Dermis microvascular lymphatic vessel endothelial cell (primary cell): ENCODE data around the gene MED13. TPM values are rescaled to one million over a fixed set of nuclear protein-coding genes. Genes with fewer than 3 reads are reported as not detected.

Source experiments
- DNase-seq, 2 donors: peaks; one replicate each; pipeline versions ENCODE4 v3.0.0 to v3.0.0-alpha.2; 2010; ENCODE audit warnings: low read depth in 2 of 2
- total RNA-seq: library from RNA; depleted of rRNA; stranded (reverse); fragments of >200 nt; gene quantifications from 2 replicates; pipeline ENCODE4 v1.2.1, GENCODE V29; 2014

MED13 gene
- total RNA-seq: 28.0 and 40.6 TPM in 2 replicates

DNA sequence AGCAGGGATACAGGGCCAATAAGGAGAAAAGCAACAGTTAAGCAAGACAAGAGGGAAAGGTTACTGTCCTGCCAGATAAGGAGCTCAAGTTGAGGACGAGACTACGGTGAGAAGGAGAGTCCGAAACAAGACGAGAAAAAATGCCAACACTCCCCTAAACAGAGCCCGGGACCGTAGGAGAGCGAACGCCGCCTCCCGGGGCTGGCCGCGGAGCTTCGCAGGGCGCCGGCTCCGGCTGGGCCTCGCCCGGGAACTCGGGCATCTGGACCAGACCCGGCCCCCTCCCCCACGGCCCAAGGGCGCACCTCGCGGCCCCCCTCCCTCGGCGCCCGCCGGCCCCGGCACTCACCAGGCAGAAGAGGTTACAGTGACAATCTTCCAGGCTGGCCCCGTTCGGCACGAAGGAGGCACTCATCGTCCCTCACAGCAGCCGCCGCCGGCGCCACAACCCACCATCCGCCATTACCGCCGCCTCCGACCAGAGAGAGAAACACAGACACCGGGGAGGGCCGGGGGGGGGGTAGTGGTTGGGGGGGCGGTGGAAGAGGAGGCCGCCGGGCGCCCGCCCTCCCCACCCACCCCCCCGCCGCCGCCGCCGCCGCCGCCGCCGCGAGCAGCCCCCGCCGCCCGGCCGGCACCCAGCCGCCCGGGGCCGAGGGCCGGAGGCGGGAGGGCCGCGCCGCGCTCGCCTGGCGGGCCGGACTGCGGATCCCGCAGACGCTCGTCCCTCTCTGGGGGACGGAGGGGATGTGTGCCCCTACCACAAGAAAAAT is at the start of gene MED13:
TSS of gene MED13 (minus strand) at position 488 of the 773 bp plus-strand sequence. CDS start at position 415, 73 bp downstream.
- DNase-seq: peak in 1 of 2 donors; percentile 49

DNA sequence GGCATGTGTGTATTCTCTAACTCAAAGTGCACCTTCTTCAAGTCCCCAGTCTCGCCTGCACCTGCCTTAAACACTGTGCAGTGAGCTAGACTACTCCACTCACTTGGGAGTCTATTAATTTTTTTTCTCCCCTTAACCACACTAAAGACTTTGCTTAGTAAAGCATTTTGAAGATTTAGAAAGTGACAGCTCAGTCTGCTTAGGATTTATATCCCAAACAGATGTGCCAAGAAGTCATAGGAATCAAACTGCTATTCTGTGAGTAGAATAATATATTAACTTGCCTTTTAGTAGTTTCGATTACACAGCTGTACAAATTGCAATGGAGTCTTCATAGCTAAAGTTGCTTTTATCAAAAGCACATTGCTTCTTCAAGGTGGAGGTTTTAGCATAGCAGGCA is 47.2 kb upstream of the MED13 start:
- DNase-seq: no peak

GRCh38 chr17:62111562-62112171 is 46.6 kb upstream of the MED13 start:
- no peak for DNase-seq

DNA sequence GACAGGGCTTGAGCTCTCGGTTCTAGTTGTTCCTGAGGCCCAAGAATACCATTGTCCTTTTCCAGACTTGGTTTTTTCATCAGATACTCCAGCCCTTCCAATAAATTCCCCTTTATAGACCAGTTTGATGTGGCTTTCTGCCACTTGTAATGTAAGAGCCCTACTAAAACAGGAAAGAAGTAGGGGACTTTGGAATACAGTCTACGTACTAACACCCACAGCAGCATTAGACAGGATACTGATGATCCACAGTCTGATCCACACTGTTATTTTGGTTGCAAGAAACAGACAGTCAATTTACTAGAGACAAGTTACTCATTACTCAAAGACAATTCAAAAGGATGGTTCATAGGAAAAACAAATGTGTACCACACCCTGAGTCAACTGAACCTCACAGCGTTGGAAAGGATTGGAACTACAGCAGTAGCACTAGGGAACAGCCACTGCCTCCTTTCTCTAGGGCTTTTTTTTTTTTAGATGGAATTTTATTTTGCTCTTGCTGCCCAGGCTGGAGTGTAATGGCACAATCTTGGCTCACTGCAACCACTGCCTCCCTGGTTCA is 45.9 kb upstream of the MED13 start:
- no peak for DNase-seq

- DNase-seq: no peak
These were observed 44.8 kb upstream of the MED13 start for GRCh38 chr17:62109924-62110323.

DNA sequence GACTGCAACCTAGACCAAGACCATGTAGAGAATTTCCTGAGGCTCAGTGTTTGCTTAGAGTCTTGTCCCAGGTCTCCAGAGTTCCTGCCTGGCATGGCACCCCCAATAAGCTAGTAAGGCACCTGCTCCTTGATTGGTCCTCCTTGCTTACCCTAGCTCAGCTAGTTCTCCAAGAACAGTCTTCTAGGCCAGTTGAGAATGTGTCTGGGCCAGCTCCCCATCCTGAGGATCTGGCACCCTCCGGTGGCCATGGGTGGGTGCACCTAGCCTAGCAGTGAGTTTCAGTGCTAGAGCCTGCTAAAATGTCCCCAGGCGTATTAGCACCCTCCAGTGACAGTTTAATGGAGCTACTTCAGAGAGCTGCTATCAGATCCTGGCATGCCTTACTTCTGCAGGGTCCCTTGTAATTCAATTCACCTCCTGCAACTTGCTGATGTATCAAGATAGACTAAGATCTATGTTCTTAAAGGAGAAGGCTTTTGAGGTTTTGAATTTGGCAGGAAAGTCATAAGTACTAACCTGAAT is 44.4 kb upstream of the MED13 start:
- DNase-seq: peak in 1 of 2 donors; percentile 24

DNA sequence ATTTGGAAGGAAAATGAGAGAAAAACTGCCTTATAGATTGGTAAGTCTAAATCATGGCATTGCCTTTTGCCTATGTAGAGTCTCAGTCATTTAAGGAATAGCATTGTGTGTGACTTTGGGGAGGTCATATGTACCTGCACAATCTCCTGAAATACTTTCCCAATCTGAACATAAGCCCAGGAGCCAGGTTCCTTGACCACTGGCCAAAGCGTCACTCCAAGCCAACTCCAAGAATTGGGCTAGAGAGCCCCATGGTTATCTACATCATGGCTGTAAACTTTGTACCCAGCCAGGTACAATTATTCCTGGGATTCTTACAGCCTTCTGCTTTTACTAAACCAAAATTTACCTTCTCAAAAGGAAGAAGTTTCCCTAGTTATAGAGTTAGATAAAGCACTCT is 40.8 kb upstream of the MED13 start:
- DNase-seq: no peak

- no peak for DNase-seq
These were observed 40.3 kb upstream of the MED13 start for GRCh38 chr17:62105357-62105756.

- no peak for DNase-seq
These were observed 36.4 kb upstream of the MED13 start for GRCh38 chr17:62101515-62101914.

- DNase-seq: no peak
These were observed 36.0 kb upstream of the MED13 start for GRCh38 chr17:62101090-62101489.

GRCh38 chr17:62100055-62100454 is 35.0 kb upstream of the MED13 start:
- no peak for DNase-seq

- no peak for DNase-seq
These were observed 34.5 kb upstream of the MED13 start for GRCh38 chr17:62099532-62099931.

DNA sequence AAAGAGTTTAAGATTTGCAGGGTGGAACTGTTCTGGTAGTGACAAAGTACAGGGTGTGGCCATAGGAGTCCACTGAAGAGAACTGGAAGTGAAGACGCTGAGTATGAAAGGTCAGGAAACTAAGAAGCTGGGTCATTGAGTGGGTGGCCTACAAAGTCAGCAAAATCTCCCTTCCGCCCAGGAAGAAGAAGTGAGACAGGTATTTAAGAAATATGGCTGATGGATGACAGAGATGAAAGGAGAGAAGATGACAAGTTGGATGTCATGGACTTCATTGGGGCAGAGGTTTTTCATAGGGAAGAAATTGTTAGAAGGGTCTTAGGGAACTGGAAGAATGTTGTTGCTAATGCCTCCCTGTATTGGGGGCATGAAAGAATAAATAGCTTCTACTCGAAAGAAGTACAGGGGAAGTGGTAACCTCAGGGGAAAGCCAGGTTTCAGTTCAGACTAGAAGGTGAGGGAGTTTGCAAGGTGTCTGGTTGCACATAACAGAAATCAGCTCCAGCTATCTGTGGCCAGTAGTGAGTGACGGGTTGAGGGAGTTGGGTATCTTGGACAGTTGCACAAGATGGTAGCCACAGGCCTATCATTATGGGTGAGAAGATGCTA is 33.6 kb upstream of the MED13 start:
- no peak for DNase-seq

DNA sequence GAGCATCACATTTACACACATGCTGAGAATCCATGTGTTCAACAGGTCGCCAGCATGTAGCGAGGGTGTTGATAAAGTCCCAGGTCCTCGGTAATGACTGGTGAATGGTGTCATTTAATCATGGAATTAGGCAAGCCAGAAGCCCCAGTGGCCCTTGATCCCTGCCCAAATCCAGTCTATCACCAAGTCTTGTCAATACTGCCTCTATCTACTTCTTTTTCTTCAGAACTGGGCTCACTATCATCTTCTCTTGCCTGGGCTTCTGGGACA is 31.3 kb upstream of the MED13 start:
- DNase-seq: no peak

DNA sequence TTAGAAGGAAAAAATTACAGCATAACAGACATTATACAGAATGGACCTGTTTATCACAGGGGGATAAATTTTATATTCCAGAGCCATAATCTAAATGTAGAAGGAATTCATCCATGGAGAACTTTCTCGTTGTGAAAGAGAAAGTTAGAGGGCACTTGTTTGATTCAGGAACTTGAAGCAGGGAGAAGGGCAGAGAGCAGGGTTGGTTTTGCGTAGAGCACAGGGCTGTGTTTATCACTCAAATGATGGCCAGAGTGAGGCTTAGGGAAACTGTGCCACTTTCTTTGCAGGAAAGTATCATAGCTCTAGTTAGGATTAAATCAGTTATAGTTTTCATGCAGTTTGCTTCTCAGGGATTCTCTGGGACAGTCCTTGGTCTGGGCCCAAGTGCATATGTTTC is 29.1 kb upstream of the MED13 start:
- no peak for DNase-seq

DNA sequence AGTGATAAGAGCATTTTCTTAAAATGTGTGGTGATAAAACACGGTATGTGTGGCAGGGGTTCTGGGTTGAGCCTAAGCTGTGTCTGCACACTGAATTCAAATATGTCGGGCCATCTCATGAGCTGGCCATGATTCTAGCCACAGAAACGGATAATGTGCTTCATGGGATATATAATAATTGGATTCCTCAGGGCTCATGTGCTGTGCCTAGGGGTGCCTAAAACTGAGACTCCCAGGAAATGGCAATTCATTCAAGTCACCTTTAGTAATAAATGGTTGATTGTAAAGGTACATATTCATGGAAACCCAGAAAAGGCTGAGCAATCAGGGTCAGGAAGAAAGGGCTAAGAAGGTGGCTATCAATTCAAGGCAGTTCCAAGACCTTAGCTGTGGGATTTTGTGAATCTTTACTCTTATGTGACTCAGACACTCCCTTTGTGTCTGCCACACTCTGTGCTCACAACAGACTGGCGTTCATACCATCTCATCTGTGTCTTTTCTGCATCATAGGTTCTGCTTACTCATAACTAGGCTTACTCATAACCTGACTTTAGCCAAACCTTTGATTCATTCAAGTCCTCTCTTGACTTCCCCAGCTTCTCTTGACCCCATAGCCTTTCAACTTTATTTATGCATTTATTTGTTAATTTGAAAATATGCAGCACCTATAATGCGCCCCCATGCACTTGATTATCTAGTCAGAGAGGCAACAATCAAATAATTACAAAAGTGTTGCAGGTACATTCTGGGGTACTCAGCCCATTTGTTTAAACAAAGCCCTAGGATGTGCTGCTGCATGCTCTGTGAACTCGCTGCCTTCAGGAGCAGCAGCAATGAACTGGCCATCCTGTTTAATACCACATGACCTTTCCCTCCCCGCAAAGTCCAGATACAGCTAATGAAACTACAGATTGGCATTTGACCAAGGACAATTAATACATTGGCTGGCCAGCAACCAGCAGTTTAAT is 28.4 kb upstream of the MED13 start:
- peak in 1 of 2 donors; percentile 39 for DNase-seq

DNA sequence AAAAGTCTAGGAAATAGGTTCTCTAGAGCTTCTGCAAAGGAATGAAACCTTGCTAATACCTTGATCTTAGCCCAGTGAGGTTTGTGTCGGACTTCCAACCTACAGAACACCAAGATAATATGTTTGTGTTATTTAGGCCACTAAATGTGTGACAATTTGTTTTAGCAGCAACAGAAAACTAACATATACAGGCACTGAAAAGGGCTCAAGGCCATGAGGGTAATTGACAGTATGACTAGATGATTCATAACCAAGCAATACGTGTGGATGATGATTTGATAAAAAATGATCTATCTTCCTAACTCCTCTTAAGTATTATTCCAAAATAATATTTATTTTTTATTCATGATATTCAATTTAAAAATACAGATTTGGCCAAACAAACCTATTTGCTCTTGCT is 27.7 kb upstream of the MED13 start:
- no peak for DNase-seq

GRCh38 chr17:62091804-62092203 is 26.7 kb upstream of the MED13 start:
- DNase-seq: no peak

- no peak for DNase-seq
These were observed 25.8 kb upstream of the MED13 start for GRCh38 chr17:62090868-62091267.

DNA sequence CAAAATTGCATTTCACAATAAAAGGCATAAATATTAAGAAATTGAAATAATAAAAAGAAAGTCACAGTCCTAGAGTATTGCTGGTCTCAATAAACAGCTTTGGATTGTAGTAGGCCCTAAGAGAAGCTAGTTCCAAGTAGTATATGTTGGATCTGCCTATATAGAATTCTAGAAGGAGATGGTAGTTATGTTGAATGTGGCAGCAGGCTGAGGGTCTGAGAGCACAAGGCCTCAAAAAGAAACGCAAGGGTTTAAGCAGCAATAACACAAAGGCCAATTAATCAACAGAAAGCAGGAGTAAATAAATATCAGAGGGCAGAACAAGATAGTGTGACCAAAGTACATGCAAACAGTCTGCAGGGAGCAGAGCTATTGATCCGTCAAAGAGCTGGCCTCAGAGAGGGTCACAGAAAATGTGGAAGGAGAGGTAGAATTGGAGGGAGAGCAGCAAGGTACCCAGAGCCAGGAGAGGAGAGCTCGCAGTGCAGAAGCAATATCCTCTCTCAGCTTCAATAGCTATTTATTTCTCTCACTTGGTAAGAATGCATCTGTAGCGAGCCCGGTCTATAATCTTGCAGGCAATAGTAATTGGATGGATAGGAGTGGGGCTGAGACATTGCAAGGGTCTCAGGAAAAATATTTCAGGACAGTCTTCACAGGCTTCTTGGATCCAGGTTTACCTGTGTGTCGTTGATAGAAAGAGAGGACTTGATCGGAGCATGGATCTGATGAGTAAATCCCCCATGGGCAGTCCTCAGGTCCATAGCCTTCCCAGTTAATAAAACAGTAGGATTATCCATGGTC is 25.1 kb upstream of the MED13 start:
- DNase-seq: no peak
